HG02642 (cell line): ENCODE results near the gene CHMP3.
"Not testable (repeated sequence)": the region's sequence is repeated elsewhere in the genome, so short reads cannot be mapped to it uniquely, and the experiment has no call there.

Experiments used
- ATAC-seq: cut with Tn5 transposase; IDR thresholded peaks from one replicate; pipeline ENCODE4 v1.9.1; 2021; ENCODE audit warnings: mild to moderate bottlenecking; ENCODE audit not compliant: unreplicated experiment, poor library complexity

Gene CHMP3

GRCh38 chr2:86513948-86514660 lies 49.1 kb downstream of the CHMP3 start:
- ATAC-seq: no peak

DNA sequence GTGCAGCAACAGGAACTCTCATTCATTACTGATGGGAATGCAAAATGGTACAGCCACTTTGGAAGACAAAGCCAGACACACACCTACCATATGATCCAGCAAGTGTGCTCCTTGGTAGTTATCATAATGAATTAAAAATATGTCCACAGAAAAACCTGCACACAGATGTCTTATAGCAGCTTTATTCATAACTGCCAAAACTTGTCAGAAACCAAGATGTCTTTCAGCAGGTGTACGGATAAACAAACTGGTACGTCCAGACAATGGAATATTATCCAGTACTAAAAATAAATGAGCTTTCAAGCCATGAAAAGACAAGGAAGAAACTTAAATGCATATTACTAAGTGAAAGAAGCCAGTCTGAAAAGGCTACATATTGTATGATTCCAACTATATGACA lies 50.4 kb downstream of the CHMP3 start:
- ATAC-seq: no peak

- ATAC-seq: no peak
These were observed 51.2 kb downstream of the CHMP3 start for GRCh38 chr2:86512034-86512433.

DNA sequence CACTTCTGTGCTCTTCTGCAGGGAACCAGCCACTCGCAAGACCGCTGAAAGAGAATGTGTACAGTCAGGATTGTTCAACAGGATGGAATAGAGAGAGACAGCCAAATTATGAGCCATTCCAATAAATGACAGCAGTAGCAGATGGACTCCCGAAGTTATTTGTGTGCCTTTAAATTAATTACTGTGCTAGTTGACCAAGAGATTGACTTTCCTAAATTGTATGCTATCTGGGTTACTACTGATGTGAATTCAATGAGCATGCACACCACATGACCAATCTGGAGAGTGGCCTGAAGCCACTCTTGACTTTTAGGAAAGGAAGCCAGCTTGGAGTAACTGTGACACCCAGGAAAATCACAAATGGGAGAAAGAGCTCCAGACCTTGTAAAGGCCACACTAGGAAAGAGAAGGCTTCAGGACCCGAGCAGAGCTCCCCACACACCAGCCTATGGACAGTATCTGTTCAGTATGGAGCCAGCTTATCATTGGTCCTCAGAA lies 52.8 kb downstream of the CHMP3 start:
- ATAC-seq: no peak

DNA sequence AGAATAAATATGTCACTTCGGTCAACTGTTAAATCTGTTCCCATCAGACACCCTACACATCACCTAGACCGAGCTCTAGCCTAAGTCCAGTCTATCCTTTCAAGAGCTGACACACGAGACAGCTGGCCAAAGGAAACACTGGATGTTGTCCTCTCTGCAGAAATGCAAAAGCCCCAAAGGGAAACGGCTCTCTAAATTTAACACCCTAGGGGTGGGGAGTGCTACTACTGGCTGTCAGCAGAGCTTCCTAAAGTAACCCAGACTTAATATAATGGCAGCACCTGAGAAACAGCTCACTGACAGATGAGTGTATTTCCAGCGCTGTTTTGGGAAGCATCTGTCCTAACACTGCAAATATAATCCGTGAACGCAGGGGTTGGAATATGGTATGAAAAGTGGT lies 55.6 kb downstream of the CHMP3 start:
- ATAC-seq: no peak

GRCh38 chr2:86500325-86501083 lies 62.7 kb downstream of the CHMP3 start:
- ATAC-seq: no peak

- ATAC-seq: no peak
These were observed 63.9 kb downstream of the CHMP3 start for GRCh38 chr2:86499326-86499725.

- no peak for ATAC-seq
These were observed 64.6 kb downstream of the CHMP3 start for GRCh38 chr2:86498468-86499260.

DNA sequence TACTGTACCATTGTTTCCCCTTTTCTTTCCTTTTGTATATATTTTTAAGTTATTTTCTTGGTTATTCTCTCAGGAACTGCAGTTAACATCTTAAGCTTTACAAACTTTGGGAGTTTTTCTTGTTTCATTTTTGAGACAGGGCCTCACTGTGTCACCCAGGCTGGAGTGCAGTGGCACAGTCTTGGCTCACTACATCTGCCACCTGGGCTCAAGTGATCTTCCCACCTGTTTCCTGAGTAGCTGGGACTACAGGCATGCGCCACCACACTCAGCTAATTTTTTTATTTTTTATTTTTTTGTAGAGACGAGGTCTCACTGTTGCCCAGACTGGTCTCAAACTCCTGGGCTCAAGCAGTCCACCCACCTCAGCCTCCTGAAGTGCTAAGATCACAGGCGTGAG lies 66.9 kb downstream of the CHMP3 start:
- ATAC-seq: not testable (repeated sequence)

DNA sequence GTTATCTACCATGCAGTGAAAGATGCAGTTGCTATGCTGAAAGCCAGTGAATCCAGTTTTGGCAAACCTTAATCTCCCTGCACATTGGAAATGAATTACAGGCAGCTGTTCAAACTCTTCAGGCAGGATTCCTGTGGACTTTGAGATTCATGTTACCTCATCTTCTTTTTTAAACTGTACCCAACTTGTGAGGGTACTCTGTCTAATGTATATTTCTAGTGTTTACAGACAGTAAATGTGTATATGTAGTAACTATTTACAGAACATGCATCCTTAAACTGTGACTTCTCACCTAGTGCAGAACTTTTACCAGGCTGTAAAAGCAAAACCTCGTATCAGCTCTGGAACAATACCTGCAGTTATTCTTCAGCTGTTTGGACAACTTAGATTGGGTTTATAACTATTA lies 71.2 kb downstream of the CHMP3 start:
- no peak for ATAC-seq

DNA sequence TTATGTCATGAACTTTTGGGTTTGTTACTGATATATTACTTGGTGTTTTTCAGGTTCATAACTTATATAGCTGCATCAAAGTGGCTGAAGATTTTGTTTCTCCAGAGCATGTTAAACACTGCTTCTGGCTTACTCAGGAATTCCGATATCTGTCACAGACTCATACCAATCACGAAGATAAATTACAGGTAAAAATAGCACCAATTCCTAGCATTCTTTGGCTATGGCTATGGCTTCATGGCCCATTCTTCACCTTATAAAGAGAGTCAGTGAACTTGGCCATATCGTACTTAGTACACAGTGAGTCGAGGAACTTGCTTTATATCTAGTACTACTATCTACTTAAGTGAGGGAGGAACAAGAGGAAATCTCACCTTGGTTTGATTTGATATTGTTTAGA lies 72.2 kb downstream of the CHMP3 start:
- ATAC-seq: no peak

DNA sequence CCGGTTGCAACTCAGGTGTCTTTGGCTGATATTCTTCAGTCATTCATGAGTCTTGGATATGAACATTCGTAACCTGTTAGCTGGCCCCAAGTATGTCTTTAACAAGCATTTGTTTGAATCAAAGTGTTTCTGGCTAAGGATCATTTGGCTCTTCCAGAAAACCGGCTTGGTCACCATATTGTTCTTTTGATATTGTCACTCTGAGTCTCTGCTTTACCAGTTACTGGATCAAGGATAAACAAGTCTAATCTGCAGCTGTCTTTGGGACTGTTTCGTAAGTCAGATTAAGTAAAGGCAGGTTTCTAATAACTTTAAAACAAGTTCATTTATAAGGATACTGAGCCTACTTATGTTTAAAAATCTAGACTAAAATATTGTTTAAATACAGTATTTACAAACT lies 73.0 kb downstream of the CHMP3 start:
- ATAC-seq: no peak

DNA sequence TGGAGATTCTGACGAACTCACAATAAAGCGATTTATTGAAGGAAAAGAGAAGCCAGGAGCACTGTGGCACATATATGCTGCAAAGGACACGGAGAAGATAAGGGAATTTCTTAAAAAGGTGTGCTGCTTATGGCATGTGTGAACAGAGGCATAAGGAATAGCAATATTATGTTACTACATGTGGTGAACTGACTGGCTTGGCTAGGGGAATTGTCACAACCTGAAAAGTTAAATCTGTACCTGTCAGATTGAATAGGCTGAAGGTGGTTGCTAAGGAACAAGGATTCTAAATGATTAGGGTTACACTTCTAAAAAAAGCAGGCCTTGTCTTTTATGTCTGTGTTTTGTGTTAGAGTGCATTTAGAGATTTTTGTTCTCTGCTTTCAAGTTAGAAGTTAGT lies 73.7 kb downstream of the CHMP3 start:
- ATAC-seq: no peak

DNA sequence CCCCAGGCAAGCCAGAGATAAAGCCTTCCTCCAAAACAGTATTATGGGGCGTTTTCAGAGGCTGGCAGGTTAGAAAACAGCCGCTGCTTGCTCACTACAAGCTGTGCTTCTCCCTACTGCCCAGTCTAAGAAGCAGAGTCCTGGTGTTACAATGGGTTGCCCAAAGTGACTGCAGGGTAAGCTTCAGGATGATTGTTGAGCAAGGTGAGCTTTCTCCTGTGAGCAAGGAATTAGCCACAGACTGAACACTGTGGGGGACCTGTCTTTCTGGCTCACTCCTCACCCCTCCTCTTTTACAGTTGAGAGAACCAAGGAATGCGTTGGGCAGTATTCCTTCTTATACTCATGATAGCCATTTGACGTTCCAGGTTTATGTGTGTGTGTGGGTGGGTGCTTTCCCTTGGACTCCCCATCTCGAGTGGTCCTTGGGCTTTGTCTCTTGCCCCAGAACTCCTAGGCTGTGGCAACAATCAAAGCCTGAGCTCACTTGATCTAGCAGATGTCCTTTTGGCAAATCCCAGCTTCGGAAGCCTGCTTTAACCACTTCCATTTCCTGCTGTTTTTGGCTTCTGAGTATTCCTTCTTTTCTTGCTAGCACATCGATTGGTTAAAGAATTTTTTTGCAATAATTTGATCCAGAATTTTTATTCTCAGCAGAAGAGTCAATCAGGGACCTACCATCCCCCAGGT lies 74.5 kb downstream of the CHMP3 start:
- ATAC-seq: no peak

DNA sequence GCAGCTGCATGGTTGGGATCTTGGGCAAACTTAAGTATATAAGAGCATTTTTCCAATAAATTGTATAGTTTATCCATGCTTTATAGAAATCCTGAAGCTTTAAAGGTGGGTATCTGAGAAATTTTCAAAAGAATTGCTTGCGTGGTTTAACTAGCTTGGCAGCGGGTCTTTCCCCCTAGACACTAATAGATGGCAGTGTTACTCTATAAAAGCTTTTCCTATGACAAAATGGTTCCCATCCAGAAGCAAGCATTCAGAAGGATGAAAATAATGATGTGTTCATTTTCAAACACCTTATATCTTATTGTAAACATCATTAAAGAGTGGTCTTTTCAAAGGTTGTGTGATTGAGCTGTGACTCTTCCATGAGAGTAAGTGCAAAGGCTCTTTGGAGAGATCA lies 76.2 kb downstream of the CHMP3 start:
- no peak for ATAC-seq

DNA sequence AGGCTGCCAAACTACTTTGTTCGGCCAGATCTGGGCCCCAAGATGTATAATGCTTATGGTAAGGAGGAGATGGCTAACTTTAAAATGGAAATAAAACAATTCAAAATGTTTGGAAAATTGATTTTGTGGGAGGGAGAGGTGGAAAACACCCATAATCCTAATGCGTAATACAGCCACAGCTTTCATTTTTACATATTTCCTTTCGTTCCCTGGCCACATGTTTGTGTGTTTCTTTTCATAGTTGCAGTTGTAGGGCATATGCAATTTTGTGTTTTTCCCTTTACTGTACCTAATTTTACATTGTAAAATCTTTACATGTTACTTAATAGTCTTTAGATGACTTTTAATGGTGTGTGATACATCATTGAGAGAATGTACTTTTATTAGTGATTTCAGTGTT lies 77.4 kb downstream of the CHMP3 start:
- no peak for ATAC-seq

DNA sequence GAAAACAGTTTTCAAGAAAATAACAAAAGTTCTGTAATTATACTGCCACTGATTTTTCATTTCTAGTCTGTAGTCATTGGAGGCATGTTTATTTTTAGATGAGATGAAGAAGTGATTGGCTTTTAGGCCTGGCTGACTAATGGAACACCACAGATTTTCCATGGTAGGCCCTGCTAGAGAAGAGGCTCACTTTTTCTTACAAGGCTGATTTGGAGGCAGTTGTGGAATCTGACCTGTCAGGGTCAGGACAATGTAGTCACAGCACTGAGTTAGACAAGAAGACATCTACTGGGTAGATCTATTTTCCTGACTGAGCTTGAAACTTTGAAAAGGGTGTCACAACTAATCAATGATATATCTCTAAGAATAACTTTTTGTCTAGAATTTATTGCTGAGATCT lies 78.1 kb downstream of the CHMP3 start:
- ATAC-seq: no peak

DNA sequence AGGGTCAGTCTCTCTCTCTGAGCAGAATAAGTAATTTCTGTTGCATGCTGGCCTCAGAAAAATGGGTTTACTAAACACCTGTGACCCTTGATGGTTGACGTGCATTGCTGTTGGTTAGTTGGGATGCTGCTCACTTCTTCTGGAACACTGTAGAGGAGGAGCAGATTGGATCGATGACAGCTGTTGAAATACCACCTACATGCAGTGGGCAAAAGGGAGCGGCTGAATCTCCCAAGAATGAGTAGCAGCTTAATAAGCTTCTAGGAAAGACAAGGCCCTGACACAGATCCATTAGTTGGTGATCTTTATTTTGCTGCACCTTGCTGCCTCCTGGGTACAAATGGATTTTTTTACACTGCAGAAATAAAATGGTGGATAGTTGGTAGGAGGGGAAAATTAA lies 78.9 kb downstream of the CHMP3 start:
- ATAC-seq: no peak

GRCh38 chr2:86482034-86482433 lies 81.2 kb downstream of the CHMP3 start:
- no peak for ATAC-seq

- ATAC-seq: no peak
These were observed 83.1 kb downstream of the CHMP3 start for GRCh38 chr2:86480105-86480504.
